Muscle of arm (tissue), 12 donors: ENCODE results near the gene PCNP. TPM values are rescaled to one million over a fixed set of nuclear protein-coding genes. Genes with fewer than 3 reads are reported as not detected.
A peak's percentile ranks its signal among the peaks of the same experiment; 100 is the strongest.
"Not testable (repeated sequence)": the region's sequence is repeated elsewhere in the genome, so short reads cannot be mapped to it uniquely, and the experiment has no call there.

Source experiments
- DNase-seq: peaks from one replicate; pipeline ENCODE4 v3.0.0-alpha.2; 2013
- polyA plus RNA-seq, 12 donors: library from polyadenylated mRNA; unstranded; fragments of 120-200 nt; gene quantifications; one replicate each; pipeline ENCODE4 v1.2.1, GENCODE V29; 2013; ENCODE audit not compliant: insufficient read length in 12 of 12

The PCNP gene
- polyA plus RNA-seq, 12 donors = 106 to 191 (median 153) TPM; not detected in 1

DNA sequence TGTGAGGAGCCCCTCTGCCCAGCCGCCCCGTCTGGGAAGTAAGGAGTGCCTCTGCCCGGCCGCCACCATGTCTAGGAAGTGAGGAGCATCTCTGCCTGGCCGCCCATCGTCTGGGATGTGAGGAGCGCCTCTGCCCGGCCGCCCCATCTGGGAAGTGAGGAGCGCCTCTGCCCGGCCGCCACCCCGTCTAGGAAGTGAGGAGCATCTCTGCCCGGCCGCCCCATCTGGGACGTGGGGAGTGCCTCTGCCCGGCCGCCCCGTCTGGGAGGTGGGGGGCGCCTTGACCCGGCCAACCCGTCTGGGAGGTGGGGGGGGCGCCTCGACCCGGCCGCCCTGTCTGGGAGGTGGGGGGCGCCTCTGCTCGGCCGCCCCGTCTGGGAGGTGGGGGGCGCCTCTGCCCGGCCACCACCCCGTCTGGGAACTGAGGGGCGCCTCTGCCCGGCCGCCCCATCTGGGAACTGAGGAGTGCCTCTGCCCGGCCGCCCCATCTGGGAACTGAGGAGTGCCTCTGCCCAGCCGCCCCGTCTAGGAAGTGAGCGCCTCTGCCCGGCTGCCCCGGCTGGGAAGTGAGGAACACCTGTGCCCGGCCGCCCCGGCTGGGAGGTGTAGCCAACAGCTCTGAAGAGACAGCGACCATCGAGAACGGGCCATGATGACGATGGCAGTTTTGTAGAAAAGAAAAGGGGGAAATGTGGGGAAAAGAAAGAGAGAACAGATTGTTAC lies 22.5 kb upstream of the PCNP start:
- not testable (repeated sequence) for DNase-seq

DNA sequence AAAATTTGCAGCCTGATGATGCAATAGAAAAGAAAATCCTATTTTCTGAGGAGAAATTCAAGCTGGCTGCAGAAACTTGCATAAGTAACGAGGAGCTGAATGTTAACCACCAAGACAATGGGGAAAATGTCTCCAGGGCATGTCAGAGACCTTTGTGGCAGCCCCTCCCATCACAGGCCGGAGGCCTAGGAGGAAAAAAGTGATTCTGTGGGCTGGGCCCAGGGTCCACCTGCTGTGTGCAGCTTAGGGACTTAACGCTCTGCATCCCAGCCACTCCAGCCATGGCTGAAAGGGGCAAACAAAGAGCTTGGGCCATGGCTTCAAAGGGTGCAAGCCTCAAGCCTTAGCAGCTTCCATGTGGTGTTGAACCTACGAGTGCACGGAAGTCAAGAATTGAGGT lies 20.6 kb upstream of the PCNP start:
- DNase-seq = not testable (repeated sequence)

- DNase-seq = no peak
Observed at GRCh38 chr3:101556064-101556463, 17.9 kb upstream of the PCNP start.

DNA sequence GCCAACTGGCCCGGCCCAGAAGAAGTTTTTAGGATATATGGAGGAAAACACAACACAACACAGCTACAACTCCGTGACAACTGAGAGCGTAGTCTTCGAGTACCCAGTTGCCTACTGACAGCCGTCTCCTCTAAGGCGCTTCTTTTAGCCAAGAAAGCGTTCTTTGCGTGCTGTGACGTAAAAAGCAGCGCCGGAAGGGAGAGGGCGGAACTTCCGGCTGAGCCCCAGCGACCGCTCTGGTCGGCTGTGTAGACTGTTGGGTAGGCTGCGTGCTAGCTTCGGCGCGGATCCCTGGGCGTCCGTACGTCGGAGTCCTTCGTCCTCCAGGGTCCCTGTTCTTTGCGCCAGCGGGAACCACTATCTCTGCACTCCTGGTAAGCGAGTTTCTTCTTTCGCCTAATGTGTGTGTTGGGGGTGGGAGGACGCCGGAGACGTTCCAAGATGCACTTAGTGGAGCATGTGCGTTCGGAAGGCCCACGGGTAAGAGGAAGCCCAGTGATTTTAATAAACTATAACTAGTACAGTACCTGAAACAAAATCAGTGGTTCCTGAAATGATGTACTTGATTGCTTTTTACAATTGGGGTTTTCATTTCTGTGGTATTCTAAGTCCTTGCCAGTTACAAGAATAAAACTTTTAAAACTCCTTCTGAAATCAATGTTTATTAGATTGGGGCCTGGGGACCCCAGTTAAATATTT lies 12.2 kb upstream of the PCNP start, which contains the start of gene TRMT10C:
Gene TRMT10C, plus strand, starts transcription at position 239 of the 699 bp plus-strand sequence. CDS start 2,914 bp downstream, outside the sequence.
- DNase-seq = peak; percentile 97

DNA sequence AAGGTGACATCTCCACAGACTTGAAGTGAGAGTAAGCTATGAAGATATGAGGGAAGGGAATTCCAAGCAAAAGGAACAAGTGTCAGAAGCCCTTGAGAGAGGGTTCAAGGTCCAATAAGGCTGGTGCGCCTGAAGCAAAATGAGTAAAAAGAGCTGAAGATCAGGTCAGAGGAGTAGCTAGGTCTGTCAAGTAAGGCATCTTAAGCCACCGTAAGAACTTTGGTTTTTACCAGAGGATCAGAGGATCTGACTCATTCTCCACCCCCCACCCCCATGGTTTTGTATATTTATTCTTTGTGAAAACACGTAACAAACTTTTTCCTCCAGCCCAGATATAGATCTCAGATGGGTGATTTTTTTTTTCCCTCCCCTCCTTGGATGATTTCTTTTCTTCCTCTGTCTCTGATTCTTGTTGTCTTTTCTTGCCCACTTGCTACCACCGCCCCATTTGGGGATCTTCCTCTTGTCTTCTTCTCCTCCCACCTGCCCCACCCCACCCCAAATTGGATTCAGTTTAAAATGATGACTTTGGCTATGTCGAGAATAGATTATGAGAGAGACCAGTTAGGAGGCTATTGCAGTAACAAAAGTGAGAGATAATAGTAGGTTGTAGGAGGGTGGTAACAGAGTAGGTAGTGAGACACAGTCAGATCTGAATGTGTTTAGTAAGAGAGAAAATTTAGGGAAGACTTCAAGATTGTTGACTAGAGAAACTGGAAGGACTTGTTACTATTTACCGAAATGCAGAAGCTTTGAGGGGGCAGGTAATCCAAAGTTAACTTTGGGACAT lies 6.3 kb upstream of the PCNP start:
- no peak for DNase-seq

GRCh38 chr3:101571028-101571895 lies 2.7 kb upstream of the PCNP start:
- DNase-seq = no peak

DNA sequence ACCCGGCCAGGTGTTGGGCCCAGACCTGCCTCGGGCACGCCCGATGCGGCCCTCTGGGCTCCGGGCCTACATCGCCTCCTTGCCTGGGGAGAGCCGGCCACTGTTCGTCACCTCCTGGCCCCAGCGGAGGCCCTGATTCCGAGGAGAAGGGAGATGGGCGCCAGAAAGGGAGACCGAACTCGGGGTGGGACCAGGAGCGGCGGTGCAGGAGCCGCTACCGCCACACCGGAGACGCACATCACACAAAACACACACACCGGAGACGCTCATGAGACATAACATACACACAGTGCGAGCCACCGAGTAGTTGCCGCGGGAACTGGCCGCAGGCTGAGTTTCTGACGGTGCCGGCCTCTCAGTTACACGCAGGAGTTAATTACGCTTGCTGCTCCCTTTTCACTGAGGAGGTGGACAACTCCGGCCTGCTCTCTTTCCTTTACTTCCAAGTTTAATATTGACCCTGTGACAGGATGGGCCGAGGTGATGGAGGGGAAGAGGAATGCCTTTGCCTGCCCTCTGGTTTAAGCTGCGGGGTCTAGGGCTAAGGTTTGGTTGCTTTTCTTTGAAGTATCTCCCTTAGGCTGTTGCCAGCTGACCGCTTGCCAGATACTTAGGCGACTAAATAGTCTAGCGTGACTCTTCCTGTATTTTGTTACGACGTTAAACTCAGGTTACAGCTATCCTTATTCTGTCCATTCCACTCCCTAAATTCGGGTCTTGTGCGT lies 570 bp downstream of the PCNP start:
- peak; percentile 73 for DNase-seq

GRCh38 chr3:101577286-101577685 lies 3.3 kb downstream of the PCNP start:
- no peak for DNase-seq

- no peak for DNase-seq
Observed at GRCh38 chr3:101588616-101589015, 14.6 kb downstream of the PCNP start.

- no peak for DNase-seq
Observed at GRCh38 chr3:101591071-101591470, 17.1 kb downstream of the PCNP start.

DNA sequence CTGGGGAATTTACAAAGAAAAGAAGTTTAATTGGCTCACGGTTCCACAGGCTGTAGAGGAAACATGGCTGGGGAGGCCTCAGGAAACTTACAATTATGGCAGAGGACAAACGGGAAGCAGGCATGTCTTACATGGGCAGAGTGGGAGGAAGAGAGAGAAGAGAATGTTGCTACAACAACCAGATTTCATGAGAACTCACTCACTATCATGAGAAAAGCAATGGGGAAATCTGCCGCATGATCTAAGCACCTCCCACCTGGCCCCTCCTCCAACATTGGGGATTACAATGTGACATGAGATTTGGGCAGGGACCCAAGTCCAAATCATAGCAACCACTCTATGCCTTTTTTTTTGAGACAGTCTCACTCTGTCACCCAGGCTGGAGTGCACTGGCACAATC lies 28.8 kb downstream of the PCNP start:
- DNase-seq = no peak

DNA sequence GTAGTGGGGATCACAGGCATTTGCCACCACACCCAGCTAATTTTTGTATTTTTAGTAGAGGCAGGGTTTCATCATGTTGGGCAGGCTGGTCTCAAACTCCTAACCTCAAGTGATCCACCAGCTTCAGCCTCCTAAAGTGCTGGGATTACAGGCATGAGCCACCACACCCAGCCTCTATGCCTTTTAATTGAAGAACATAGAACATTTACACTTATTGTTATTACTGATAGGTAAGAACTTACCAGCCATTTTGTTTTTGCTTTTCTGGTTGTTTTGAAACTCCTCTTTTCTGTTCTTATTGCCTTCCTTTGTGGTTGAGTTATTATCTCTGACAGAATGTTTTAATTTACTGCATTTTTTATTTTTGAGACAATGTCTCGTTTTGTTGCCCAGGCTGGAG lies 29.2 kb downstream of the PCNP start:
- no peak for DNase-seq

GRCh38 chr3:101605398-101605797 lies 31.4 kb downstream of the PCNP start:
- DNase-seq = not testable (repeated sequence)

DNA sequence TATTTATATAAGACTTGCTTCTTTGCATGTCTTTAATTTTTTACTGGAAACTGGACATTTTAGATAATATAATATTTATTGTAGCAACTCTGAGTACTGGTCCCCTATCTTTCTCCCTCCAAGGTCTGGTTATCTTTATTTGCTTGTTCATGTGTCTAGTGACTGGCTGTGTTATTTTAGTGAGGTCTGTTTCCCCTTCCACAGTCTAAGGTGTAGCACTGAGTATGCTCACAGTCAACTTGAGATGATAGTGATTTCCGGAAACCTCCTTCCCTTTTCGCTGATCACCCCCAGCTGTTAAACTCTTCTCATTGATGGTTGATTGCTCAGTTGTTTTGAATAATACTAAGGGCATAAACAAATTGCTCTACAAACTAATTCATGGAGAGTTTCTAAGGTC lies 37.0 kb downstream of the PCNP start:
- no peak for DNase-seq

- DNase-seq = not testable (repeated sequence)
Observed at GRCh38 chr3:101613014-101613413, 39.0 kb downstream of the PCNP start.

DNA sequence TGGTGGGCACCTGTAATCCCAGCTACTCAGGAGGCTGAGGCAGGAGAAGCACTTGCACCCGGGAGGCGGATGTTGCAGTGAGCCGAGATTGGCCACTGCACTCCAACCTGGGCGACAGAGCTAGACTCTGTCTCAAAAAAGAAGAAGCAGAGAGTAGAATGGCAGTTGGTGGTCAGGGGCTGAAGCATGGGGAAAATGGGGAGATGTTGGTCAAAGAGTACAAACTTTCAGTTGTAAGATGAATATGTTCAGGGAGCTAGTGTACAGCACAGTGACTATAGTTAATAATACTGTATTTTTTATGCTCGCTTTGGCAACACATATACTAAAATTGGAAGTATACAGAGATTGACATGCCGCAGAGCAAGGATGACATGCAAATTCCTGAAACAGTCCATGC lies 41.5 kb downstream of the PCNP start:
- no peak for DNase-seq

DNA sequence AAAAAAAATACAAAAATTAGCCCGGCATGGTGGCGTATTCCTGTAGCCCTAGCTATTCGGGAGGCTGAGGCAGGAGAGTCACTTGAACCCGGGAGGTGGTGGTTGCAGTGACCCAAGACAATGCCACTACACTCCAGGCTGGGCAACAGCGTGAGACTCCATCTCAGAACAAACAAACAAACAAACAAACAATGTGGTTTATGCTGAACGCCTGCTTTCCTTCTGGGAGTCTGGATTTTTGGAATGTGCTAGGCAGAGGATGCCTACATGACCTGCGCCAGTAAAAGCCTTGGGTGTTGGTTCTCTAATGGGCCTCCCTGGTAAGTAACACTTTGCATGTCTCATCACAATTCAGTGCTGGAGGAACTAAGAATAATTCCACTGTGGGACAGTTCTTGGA lies 43.5 kb downstream of the PCNP start:
- DNase-seq = no peak

GRCh38 chr3:101618726-101619125 lies 44.7 kb downstream of the PCNP start:
- no peak for DNase-seq

DNA sequence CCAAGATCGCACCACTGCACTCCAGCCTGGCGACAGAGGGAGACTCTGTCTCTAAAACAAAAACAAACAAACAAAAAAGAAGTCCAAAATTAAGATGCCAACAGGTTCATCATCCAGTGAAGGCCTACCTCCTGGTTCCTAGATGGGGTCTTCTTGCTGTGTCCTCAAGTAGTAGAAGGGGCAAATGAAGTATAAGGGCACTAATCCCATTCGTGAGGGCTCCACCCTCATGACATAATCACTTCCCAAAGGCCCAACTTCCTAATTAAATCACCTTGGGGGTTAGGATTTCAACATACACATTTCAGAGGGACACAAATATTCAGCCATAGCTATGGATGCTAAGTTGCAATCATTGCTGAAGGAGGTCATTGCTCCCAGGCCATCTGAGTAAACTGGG lies 45.8 kb downstream of the PCNP start:
- DNase-seq = no peak

- DNase-seq = no peak
Observed at GRCh38 chr3:101623656-101624055, 49.7 kb downstream of the PCNP start.

- no peak for DNase-seq
Observed at GRCh38 chr3:101624857-101625256, 50.9 kb downstream of the PCNP start.
